Sigmoid colon (tissue), 4 donors: ENCODE data around the gene ZNF669.

ENCODE experiments used
- CTCF ChIP-seq, 4 experiments: fragments of 450-650 bp in 3 of 4; fragments of 200-600 bp in 1 of 4; IDR thresholded peaks; one replicate each; pipeline ENCODE4 v1.5.1; 2016 to 2019; ENCODE audit warnings: antibody characterized with exemption in 4 of 4, mild to moderate bottlenecking in 3 of 4, moderate library complexity in 2 of 4
- EP300 ChIP-seq, 4 donors: sonication (generic); formaldehyde crosslinking; IDR thresholded peaks; one replicate each; pipeline ENCODE4 v1.6.1; 2017; ENCODE audit warnings: antibody characterized with exemption in 4 of 4
- POLR2A ChIP-seq, 2 donors: fragments of 450-650 bp; IDR thresholded peaks; one replicate each; pipeline ENCODE4 v1.6.1; 2016; ENCODE audit warnings: antibody characterized with exemption in 2 of 2, mild to moderate bottlenecking in 2 of 2, moderate library complexity in 2 of 2
- POLR2AphosphoS5 ChIP-seq, 4 donors: sonication (generic); formaldehyde crosslinking; IDR thresholded peaks; one replicate each; pipeline ENCODE4 v1.6.1; 2017; ENCODE audit warnings: antibody characterized with exemption in 4 of 4

- TF ChIP-seq POLR2AphosphoS5 (IDR thresholded peaks at IDR 0.05) (no peak), CTCF (IDR thresholded peaks at IDR 0.05) (no peak), POLR2A (IDR thresholded peaks at IDR 0.05) (no peak), EP300 (IDR thresholded peaks at IDR 0.05) (no peak)
Observed at GRCh38 chr1:247085310-247085709, 18.8 kb downstream of the ZNF669 start.
